K562 (cell line): ENCODE results near the gene FAIM. TPM values are rescaled to one million over a fixed set of nuclear protein-coding genes. Genes with fewer than 3 reads are reported as not detected.

ENCODE experiments used
- BCL6 ChIP-seq: fragments of 250-450 bp; sonication (Bioruptor Pico); IDR thresholded peaks from 2 replicates; pipeline ENCODE4 v1.4.0; 2020
- CBX1 ChIP-seq: sonication (generic); IDR thresholded peaks from 2 replicates; pipeline ENCODE4 v1.6.1; 2016; ENCODE audit warnings: antibody characterized with exemption, low read depth, mild to moderate bottlenecking
- CGGBP1 ChIP-seq: fragments of 250-450 bp; sonication (Bioruptor Pico); IDR thresholded peaks from 2 replicates; pipeline ENCODE4 v1.9.0; 2021; ENCODE audit warnings: mild to moderate bottlenecking
- CXXC5 ChIP-seq: fragments of 250-450 bp; sonication (Bioruptor Pico); IDR thresholded peaks from 2 replicates; pipeline ENCODE4 v1.8.0; 2022; ENCODE audit warnings: inconsistent platforms, mild to moderate bottlenecking, moderate library complexity
- E2F4 ChIP-seq: sonication (generic); formaldehyde crosslinking; IDR thresholded peaks from 2 replicates; pipeline ENCODE4 v1.8.0; 2022; ENCODE audit warnings: mild to moderate bottlenecking, low read depth, missing genetic modification reagents
- GABPB1 ChIP-seq: sonication (generic); formaldehyde crosslinking; IDR thresholded peaks from 2 replicates; pipeline ENCODE4 v1.8.0; 2022; ENCODE audit warnings: mild to moderate bottlenecking, missing genetic modification reagents
- KLF13 ChIP-seq: fragments of 450-650 bp; IDR thresholded peaks from 2 replicates; pipeline ENCODE4 v1.6.1; 2016; ENCODE audit warnings: missing genetic modification characterization, low read depth, mild to moderate bottlenecking, missing compliant biosample characterization, moderate library complexity, borderline replicate concordance
- MTA1 ChIP-seq: fragments of 450-650 bp; IDR thresholded peaks from 2 replicates; pipeline ENCODE4 v1.6.1; 2017; ENCODE audit warnings: borderline replicate concordance
- NFIC ChIP-seq: fragments of 450-650 bp; IDR thresholded peaks from 2 replicates; pipeline ENCODE4 v1.6.1; 2017; ENCODE audit warnings: mild to moderate bottlenecking, inconsistent platforms
- POLR2G ChIP-seq: fragments of 200-400 bp; formaldehyde crosslinking; IDR thresholded peaks from 2 replicates; pipeline ENCODE4 v1.6.1; 2017; ENCODE audit warnings: low read depth, mild to moderate bottlenecking, antibody characterized with exemption, low read length, moderate library complexity
- SLC30A9 ChIP-seq: fragments of 250-450 bp; sonication (Bioruptor Pico); IDR thresholded peaks from 2 replicates; pipeline ENCODE4 v1.8.0; 2022; ENCODE audit warnings: mild to moderate bottlenecking, moderate library complexity
- TCF7 ChIP-seq: sonication (generic); IDR thresholded peaks from 2 replicates; pipeline ENCODE4 v1.6.1; 2016; ENCODE audit warnings: antibody characterized with exemption, borderline replicate concordance
- TFAP4 ChIP-seq: sonication (generic); formaldehyde crosslinking; IDR thresholded peaks from 2 replicates; pipeline ENCODE4 v1.8.0; 2022; ENCODE audit warnings: missing genetic modification reagents, mild to moderate bottlenecking, moderate library complexity, borderline replicate concordance
- THRB ChIP-seq: fragments of 450-650 bp; formaldehyde crosslinking; conservative IDR thresholded peaks from 2 replicates; pipeline ENCODE4 v1.4.0; 2022; ENCODE audit warnings: mild to moderate bottlenecking, missing genetic modification characterization
- USF1 ChIP-seq: sonication (generic); formaldehyde crosslinking; IDR thresholded peaks from 2 replicates; pipeline ENCODE4 v1.9.0; 2022; ENCODE audit warnings: mild to moderate bottlenecking, missing genetic modification reagents
- ZFP91 ChIP-seq: sonication (generic); formaldehyde crosslinking; IDR thresholded peaks from 2 replicates; pipeline ENCODE4 v1.8.0; 2022; ENCODE audit warnings: mild to moderate bottlenecking, missing genetic modification reagents
- ZNF263 ChIP-seq: sonication (generic); formaldehyde crosslinking; IDR thresholded peaks from 2 replicates; pipeline ENCODE4 v1.8.0; 2022; ENCODE audit warnings: mild to moderate bottlenecking, missing genetic modification reagents, borderline replicate concordance
- ZNF395 ChIP-seq: fragments of 200-800 bp; sonication (Bioruptor generic); IDR thresholded peaks from 2 replicates; pipeline ENCODE4 v1.6.1; 2017; ENCODE audit warnings: missing genetic modification characterization, missing compliant biosample characterization
- ZNF766 ChIP-seq: fragments of 200-800 bp; sonication (Bioruptor generic); conservative IDR thresholded peaks from 2 replicates; pipeline ENCODE4 v1.6.1; 2016; ENCODE audit warnings: missing genetic modification characterization, missing compliant biosample characterization
- polyA plus RNA-seq, 8 experiments: library from polyadenylated mRNA; depleted of rRNA in 4 of 8; stranded (reverse) in 5 of 8; unstranded in 3 of 8; fragments of >200 nt; fragmentation: Nextera tagmentation in 2 of 8; fragmentation: Illumina TruSeq in 1 of 8; extraction: Ambion mirVana in 2 of 8; extraction: Trizol in 1 of 8; gene quantifications; 2 replicates each; pipeline versions ENCODE4 v1.2.1 to v1.2.3, GENCODE V29; 2011 to 2014; ENCODE audit warnings: inconsistent platforms in 1 of 8, missing spikeins in 1 of 8
- total RNA-seq, 7 experiments: library from RNA; depleted of rRNA in 6 of 7; stranded (reverse); fragments of >200 nt in 6 of 7; fragmentation: Illumina TruSeq in 2 of 7; extraction: Trizol in 2 of 7; gene quantifications; 2 replicates each; pipeline versions ENCODE4 v1.2.1 to v1.2.3, GENCODE V29; 2011 to 2021; ENCODE audit warnings: low replicate concordance in 1 of 7

FAIM gene
- total and polyA plus RNA-seq, 9 of the 15 experiments (the other 6 are each of a cell fraction or from before 2014, with no cell fraction given) = 2.5 to 7.9 (median 6.6) TPM

- TF ChIP-seq ZNF263 = peak; percentile 58; the same call in 1 of the 2 replicates
- TF ChIP-seq ZFP91 (CRISPR knock-in tag) = peak; percentile 27; the same call in 1 of the 2 replicates
- TF ChIP-seq KLF13 (tag) = no peak
- TF ChIP-seq MTA1 = no peak
- TF ChIP-seq CGGBP1 (CRISPR knock-in tag) = no peak
- no peak for TF ChIP-seq THRB
- TF ChIP-seq BCL6 (CRISPR knock-in tag) = no peak
- peak; percentile 88 for TF ChIP-seq POLR2G
- peak; percentile 88 for TF ChIP-seq CXXC5 (CRISPR knock-in tag)
- no peak for TF ChIP-seq SLC30A9 (CRISPR knock-in tag)
- TF ChIP-seq TFAP4 (CRISPR knock-in tag) = peak; percentile 72; the same call in 1 of the 2 replicates
- no peak for TF ChIP-seq ZNF395 (CRISPR knock-in tag)
- no peak for TF ChIP-seq E2F4 (CRISPR knock-in tag)
- no peak for TF ChIP-seq USF1
- peak; percentile 76 for TF ChIP-seq GABPB1
- TF ChIP-seq CBX1 = no peak
- no peak for TF ChIP-seq TCF7
- no peak for TF ChIP-seq ZNF766 (CRISPR knock-in tag)
- 0 out of 2 replicates have a peak, but pooled peaks have one; percentile 14 for TF ChIP-seq NFIC
Observed at GRCh38 chr3:138594150-138594934, 14.2 kb upstream of the FAIM start, which contains the start of gene CEP70 (continued).
